NCI-H128 (cell line): ENCODE results near the gene KCNK1.
"Not testable (repeated sequence)": the region's sequence is repeated elsewhere in the genome, so short reads cannot be mapped to it uniquely, and the experiment has no call there.

Experiments used
- DNase-seq: peaks from one replicate; lab custom pipeline; 2025; ENCODE audit not compliant: unreplicated experiment; lab: John Stamatoyannopoulos, UW

KCNK1 gene

DNA sequence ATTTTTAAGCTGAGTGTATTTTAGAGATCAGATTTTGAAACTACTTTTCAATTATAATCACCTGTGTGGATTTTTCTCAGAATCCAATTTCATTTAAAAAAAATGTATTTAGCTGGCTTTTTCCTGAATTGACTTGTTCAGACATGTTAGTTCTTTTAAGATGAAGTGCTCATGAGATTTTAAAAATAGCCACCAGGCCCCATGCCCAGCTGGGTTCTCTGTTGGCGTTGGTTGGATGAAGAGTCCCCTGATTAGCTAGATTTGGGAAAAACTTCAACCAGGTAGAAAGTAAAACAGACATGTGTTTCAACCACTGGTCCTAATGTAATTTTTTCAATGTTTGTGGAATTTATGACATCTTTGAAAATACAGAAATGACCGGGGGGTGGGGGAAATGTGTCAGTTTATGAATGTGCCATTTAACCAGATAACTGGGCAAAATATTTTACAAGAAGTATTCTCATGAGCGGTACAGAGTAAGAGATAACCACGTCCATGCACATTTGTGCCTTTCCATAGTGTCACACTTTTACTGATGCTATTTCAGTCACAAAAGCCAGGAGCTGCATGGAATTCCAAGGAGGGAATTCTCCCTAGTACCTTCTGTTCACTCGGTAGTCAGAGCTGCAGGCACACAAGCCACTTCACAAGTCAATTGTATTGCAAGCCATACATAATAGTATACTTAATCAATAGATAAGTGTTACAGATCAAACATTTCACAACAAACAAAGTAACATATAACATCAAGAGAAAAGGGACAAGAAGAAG lies 51.1 kb downstream of the KCNK1 start:
- DNase-seq, result no peak

DNA sequence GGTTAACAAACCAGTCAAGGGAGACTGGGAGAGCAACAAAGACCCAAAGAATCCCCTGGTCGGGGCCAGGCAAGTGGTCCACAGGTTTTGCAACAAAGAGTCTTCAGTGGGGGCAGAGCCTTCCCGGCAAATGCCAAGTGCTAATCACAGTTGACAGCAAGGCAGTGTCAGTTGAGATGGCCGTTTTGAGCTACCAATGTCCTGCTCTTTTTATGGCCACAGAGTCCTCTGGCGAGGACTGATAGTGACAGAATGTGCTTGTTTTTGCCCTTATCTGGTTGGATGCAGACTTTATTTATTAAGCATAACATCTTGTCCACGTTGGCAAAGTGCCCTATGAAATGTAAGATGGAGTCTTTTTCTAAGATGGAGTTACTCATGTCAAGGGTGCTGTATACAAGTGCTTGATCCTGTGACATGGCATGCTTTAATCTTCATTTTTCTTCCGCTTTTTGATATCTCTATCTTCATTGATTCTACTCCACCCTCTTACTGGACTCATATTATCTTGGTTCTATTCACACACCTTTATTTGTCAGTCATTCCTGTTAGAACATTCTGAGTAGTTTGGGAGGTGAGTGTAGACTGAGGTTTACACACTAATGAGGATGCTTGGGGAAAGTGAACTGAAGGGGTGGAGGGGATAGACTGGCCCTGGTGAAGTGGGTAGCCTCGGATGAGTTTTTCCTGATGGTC lies 51.8 kb downstream of the KCNK1 start:
- DNase-seq, result no peak

DNA sequence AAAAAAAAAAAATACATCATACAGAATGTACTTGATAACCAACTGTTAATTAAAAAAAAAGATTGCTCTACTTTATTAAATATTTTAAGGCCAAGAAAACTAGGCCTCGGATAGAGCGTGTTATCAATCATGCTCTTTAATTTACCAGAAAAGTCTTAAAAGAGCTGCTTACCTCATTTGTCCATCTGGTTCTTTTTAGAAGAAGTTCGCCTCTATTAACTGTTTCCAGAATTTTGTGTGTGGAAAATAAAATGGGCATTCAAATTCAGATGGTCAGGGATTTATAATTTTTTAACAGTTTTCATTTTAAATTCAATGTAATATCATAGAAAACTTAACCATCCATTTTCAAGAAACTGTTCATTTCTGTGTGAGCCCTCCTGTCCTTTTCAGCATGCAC lies 53.8 kb downstream of the KCNK1 start:
- no peak for DNase-seq

DNA sequence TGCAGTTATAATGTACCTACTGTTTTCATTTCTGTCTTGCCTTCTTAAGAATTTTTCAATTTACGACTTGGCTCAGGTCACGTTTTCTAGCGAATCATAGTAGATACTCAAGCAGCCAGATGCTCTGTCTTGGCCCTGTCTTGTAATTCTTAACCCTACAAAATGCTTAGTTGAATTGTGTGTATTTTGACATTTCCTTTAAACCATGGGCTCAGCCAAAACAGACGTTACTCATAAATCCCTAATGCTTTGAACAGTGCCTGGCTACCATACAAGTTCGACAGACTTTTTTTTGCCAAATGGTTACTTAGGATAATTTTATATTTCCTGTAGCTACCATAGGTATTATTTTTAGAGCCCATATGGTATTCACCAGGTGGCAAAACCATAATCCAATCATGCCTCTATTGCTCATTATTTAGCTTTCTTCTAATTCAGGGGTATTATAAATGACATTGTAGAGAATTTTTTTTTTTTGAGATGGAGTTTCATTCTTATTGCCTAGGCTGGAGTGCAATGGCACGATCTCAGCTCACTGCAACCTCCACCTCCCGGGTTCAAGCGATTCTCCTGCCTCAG lies 54.3 kb downstream of the KCNK1 start:
- DNase-seq, result no peak

DNA sequence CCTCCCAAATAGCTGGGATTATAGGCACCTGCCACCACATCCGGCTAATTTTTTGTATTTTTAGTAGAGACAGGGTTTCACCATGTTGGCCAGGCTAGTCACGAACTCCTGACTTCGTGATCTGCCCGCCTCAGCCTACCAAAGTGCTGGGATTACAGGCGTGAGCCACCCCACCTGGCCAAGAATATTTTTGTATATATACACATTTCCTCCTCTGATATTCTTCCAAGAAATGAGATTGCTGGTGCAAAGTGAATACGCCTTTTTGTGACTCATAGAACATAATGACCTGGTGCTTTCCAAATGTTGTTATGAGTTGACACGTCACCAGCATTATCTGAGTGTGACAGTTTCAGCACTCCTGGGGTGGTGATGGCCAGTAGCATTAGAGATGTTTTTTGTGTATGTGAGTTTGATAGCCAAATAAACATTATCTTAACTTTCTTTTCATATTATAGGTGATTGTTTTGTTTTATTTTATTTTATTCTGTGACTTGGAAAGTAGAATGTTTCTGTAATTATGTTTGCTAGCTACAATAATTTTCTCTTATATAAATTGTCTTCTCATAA lies 54.9 kb downstream of the KCNK1 start:
- no peak for DNase-seq

DNA sequence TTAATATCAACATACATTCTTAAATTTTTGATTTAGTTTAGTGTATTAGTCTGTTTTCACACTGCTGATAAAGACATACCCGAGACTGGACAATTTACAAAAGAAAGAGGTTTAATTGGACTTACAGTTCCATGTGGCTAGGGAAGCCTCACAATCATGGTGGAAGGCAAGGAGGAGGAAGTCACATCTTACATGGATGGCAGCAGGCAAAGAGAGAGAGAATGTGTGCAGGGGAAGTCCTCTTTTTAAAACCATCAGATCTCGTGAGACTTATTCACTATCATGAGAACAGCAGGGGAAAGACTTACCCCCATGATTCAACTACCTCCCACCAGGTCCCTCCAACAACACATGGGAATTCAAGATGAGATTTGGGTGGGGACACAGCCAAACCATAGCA lies 56.5 kb downstream of the KCNK1 start:
- not testable (repeated sequence) for DNase-seq

DNA sequence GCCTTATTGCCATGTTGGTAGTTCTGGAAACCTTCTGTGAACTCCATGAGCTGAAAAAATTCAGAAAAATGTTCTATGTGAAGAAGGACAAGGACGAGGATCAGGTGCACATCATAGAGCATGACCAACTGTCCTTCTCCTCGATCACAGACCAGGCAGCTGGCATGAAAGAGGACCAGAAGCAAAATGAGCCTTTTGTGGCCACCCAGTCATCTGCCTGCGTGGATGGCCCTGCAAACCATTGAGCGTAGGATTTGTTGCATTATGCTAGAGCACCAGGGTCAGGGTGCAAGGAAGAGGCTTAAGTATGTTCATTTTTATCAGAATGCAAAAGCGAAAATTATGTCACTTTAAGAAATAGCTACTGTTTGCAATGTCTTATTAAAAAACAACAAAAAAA lies 57.4 kb downstream of the KCNK1 start:
- no peak for DNase-seq

DNA sequence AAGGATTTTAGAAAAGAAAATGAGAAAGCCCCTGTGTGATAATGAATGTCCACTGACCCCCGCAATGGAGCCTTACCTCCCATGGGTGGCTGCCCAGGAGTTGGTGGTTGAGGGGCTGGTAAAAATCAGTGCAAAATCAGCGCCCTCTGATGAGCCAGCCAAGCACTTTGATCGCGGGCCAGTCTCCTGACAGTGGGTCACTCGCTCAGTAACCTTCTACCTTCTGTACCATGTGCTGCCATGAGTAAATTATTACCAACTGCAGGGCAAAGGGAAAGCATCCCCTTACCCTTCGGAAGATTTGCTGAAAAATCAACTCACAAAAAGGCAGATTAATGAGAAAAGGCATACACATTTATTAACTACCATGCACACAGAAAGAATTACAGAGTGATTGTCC lies 58.8 kb downstream of the KCNK1 start:
- no peak for DNase-seq

DNA sequence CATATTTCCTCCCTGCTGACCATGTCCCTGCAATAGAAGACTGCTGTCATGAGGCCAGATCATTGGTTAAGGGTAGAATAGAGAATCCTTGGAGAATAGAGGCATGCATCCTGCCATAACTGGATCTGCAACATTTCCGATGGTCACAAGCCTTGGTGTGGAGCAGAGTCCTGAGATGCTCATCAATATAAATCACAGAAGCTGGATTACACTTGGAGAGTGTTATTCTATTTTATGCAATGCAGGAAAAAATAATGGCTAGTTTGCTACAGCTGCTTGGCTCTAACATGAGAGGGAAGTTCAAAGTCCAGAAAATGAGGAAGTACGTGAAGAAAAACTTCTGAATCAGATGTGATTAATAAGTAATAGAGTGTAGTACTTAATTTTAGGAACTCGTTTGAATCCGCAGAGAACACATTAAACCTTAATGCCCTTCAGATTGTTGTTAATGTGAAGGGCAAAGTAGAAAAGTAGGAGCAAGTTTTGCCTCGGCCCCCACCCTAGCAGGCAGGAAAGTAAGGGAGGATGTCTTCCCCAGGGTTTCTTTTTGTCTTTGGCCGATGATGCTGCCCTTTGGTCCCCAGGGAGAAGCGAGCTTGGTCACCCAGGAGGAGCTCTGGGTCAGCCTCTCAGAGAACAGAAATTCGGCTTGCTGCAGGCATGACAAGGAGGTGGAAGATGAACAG lies 59.5 kb downstream of the KCNK1 start:
- no peak for DNase-seq

DNA sequence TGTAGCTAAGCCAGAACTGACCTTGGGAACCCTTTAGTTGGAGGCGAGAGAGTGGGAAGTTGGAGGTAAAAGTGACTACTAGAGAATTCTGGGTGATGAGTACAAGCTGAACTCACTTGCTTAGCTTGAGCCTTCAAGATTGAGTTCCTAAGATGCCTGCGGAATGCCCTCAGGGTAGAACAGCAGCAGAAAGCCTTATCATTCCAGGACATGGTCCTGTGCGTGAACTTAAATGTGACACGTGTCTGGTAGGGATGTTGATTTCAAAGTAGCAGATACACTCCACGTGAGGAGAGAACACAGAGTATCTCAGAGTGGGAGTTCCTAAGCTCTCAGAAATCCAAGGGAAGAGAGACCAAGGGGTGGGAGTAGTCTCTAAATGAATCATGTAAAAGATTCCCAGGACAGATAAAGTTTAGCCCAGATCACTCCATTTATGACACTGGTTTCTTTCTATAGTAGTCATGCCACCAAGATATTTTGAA lies 60.1 kb downstream of the KCNK1 start:
- DNase-seq, result no peak

DNA sequence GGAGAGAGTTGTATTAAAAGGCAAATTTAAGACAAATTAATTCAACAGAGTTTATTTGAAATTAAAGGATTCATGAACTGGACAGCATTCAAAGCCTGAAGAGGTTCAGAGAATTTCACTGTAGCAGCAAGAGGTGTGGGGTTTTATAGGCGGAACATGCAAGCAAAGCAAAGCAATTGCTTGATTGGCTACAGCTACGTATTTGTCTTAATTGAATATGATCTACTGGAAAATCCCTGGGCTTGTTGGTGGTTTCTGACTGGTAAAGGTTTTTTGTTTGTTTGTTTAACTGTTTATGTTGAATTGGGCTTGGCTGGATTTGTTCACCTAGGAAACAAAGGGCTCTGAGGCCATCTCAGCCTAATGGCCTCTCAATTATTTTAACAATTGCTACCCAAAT lies 61.5 kb downstream of the KCNK1 start:
- DNase-seq, result no peak

DNA sequence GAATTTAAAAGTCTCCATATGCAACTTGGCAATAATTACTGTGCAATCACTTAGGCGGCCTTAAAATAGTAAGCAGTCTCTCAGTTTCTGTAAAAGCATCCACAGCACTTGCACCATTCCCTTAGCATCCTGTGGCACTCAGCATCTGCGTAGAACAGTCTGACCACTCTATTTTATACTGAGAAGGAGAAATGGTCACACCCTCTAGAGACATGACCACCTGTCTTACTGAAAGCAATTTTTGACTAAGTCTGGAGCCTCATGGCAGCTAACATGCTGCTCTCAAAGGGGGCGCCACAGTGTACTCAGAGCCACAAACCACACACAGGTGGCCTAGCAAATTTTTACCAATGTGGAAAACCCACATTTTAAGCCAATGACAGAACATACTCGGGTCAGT lies 62.0 kb downstream of the KCNK1 start:
- DNase-seq, result no peak

DNA sequence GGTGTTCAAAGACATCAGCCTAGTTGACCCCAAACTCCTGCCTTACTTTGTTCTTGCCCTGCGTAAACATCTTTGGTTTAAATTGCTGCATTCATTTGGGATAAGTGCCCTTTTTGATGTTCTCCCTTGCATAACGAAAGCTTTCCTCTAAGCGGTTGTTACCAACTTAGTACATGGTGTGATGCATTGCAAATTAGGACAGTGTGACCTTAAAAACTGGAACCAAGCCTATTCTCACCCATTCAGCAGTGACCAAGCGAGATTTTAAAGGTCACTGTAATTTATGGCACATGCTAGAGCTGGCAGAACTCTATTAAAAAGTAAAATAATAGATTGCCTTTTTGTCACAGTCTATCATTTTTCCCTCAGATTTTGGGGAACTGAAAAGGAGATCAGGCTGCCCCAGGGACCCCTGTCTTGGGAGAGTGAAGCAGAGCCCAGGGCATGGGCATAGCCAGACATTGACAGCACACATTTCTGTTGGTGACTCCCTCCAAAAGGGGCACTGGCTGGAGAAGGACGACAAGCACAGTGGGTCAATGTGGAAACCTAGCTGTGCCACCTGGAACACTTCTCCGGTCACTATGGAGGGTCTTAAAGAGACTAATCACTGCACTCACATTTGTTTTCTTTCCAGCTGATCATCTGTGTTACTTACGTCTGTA lies 63.9 kb downstream of the KCNK1 start:
- no peak for DNase-seq

DNA sequence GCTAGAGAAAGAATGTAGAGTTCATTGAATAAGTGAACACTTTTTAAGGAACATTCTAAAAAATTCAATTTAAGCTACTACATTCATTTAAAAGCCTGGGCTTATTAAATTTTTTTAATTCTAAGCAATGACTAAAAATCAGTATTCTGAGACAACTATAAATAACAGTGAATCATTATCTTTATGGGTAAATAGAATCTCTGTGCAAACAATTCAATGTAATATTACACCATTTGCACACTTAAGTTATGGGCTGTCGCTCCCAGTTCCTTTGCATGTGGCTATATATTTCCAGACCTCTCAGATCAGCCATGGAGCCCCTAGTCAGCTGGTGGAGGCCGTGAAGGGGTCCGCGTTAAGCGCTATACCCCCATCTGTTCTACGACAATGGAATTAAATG lies 65.1 kb downstream of the KCNK1 start:
- DNase-seq, result no peak

DNA sequence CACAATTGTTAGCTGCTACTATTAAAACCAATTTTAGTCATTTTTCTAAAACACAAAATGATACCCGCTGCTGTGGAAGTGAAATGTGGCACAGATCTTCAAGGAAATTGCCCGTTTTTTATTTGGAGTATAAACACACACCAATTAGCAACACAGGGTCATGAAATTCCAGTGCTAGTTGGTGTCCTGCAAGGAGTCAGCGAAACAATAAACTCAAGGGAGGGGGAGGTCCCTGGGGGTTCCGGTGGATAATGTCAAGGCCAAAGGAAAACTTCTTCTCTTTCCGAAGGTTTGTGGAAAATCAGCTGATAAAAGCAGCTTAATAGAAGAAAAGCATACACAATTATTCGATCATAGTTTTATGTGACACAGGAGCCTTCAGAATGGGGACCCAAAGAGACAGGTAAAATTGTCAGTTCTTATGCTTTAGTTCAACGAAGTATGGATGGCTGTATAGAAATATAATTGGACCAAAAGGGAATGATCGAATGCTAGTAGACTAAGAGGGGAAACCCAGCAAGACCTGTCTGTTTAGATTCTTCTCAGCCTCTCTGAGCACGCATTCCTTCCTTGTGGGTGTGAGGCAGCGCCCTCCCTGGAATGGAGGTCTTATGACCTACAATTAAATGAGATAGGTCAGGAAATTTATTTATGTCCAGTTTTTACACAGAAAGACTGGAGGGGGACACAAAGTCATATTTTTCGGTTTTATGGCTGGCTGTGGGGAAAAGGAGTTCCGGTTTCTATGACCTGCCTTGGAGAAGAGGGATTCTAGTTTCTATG lies 65.9 kb downstream of the KCNK1 start:
- DNase-seq, result no peak

DNA sequence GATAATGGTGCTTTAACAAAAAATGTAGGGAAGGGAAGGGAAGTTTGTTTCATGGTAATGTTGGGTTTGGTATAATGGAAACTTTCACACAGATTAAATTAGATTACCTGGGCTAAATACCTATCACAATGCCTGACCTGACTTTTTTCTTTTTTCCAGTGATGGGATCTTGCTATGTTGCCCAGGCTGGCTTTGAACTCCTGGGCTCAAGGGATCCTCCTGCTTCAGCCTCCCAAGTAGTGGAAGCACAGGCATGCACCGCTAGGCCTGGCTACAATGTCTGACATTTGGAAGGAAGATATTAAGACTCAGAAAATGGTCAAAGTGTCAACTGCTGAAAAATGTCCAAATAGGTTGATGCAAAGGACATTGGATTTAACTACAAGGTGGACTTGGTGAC lies 67.4 kb downstream of the KCNK1 start:
- DNase-seq, result no peak

DNA sequence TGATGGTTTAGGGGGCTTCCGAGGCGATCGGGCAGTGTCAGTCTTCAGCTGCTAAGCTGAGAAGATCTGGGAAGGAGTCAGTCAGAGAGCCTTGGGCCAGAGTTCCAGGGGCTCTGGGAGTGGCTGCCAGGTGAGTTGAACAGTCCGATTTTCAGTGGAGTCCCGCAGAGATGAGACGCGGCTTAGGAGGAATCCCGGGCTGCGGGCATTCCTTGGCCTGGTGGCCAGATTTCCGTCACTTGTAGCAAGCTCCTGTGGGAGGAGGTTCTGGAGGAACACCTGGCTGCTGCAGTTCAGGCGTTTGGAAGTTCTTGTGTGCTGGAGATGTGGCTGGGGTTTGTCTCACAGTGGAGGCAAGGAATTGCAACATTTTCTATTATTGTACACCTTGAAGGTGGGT lies 72.7 kb downstream of the KCNK1 start:
- DNase-seq, result not testable (repeated sequence)

DNA sequence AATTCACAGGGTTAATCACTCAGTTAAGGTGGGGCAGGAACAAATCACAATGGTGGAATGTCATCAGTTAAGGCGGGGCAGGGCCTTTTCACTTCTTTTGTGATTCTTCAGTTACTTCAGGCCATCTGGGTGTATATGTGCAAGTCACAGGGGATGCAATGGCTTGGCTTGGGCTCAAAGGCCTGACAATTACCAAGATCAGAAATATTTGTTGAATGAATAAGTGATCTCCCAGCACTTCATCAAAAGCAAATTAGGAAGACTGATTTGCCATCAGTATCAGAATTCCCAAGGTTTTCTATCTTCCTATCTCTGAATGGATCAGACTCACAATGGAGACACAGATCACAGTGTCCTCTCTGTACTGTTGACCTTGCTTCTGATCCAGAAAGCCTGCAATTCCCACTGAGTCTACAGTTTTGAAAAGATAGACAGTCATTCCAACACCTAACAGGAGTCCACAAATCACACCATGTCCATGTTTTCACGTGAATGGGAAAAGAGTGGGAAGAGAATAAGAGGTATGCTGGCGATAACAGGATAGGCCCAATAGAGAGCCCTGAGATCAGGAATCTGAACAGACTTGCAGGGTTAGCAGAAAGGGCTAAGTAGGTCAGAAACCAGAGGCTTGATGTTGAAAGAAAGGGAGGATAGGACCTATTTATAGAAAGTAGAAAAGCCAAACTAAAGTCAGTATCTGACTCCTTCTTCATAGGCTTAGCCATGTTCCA lies 75.3 kb downstream of the KCNK1 start:
- DNase-seq, result no peak

DNA sequence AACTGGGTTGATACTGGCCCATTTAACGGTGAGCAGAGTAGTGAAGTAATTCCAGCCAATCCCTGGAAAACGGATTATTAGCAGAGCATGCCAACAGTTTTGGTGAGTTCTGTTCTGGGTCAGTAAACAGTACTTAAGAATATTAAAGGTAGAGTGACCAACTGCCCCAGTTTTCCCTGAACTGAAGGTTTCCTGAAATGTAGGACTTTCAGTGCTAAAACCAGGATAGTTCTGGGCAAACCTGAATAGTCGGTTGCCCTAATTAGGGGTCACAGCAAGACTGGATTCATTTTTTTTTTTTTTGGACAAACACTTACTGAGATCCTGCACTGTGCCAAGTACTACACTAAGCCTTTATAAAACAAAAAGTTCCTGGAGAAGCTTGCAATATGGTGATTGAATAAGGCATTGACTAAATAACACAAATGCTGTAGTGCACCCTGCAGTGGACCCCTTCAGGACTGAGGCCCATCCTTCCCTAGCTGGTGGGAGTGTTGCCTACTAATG lies 75.9 kb downstream of the KCNK1 start:
- no peak for DNase-seq
